A549 (cell line): ENCODE measurements around the gene BCKDK. TPM values are rescaled to one million over a fixed set of nuclear protein-coding genes. Genes with fewer than 3 reads are reported as not detected.

Experiments used
- ATAC-seq, 2 experiments: fragments of 200-7000 bp in 1 of 2; fragments of >200 bp in 1 of 2; cut with Nextera tagmentation in 1 of 2; cut with Tn5 transposase in 1 of 2; 3 replicates each; pipeline versions ENCODE4 v1.8.0 to v1.9.1; 2018 to 2020; ENCODE audit warnings: mild to moderate bottlenecking in 1 of 2, moderate library complexity in 1 of 2
- CTCF ChIA-PET: fragments of 300-600 bp; sonication (Branson Sonifier 250); formaldehyde crosslinking; extraction: SDS; loops from one replicate; lab custom pipeline; 2021; ENCODE audit warnings: antibody characterized with exemption, inconsistent platforms; lab: Yijun Ruan, JAX
- POLR2A ChIA-PET: fragments of 350-600 bp; formaldehyde crosslinking; extraction: SDS; loops from one replicate; lab custom pipeline; 2021; ENCODE audit warnings: antibody characterized with exemption, inconsistent platforms; lab: Yijun Ruan, JAX
- DNase-seq, 2 experiments: peaks; one replicate each; pipeline versions ENCODE4 v3.0.0 to v3.0.0-alpha.2; 2011 to 2016; ENCODE audit warnings: low read depth in 1 of 2, low spot score in 1 of 2
- FAIRE-seq: peaks from 2 replicates; lab custom pipeline; 2011; peaks lifted over from hg19 to GRCh38; lab: Jason Lieb, UNC
- H3K27ac ChIP-seq, 2 experiments: fragments of >200 bp; sonication (Bioruptor Twin); formaldehyde crosslinking; 3 replicates each; pipeline ENCODE4 v1.5.1; 2016 to 2017
- H3K4me1 ChIP-seq: fragments of >200 bp; sonication (Bioruptor Twin); formaldehyde crosslinking; 3 replicates; pipeline ENCODE4 v1.6.1; 2016
- H3K4me2 ChIP-seq: fragments of >200 bp; sonication (Bioruptor Twin); formaldehyde crosslinking; 3 replicates; pipeline ENCODE4 v1.6.1; 2016
- H3K4me3 ChIP-seq: fragments of >200 bp; sonication (Bioruptor Twin); formaldehyde crosslinking; 3 replicates; pipeline ENCODE4 v1.5.1; 2016
- H3K9me3 ChIP-seq: fragments of >200 bp; sonication (Bioruptor Twin); formaldehyde crosslinking; 3 replicates; pipeline ENCODE4 v1.6.1; 2016
- ATOH8 ChIP-seq: fragments of 250-450 bp; sonication (Bioruptor Pico); IDR thresholded peaks from 2 replicates; pipeline ENCODE4 v1.5.0; 2020; ENCODE audit warnings: low read depth, mild to moderate bottlenecking, moderate library complexity
- BHLHE40 ChIP-seq: IDR thresholded peaks from 2 replicates; pipeline ENCODE4 v1.6.1; 2012; ENCODE audit warnings: low read depth, low read length, inconsistent platforms
- CHD4 ChIP-seq: fragments of 200-600 bp; sonication (generic); IDR thresholded peaks from 2 replicates; pipeline ENCODE4 v1.6.1; 2016; ENCODE audit warnings: antibody characterized with exemption, mild to moderate bottlenecking, borderline replicate concordance
- EHMT2 ChIP-seq: fragments of 200-600 bp; sonication (generic); IDR thresholded peaks from 2 replicates; pipeline ENCODE4 v1.6.1; 2016; ENCODE audit warnings: antibody characterized with exemption, low read depth, mild to moderate bottlenecking, moderate library complexity
- FOSL2 ChIP-seq, 2 experiments: fragments of 450-650 bp in 1 of 2; fragments of >200 bp in 1 of 2; sonication (Bioruptor Twin) in 1 of 2; formaldehyde crosslinking; IDR thresholded peaks; 2 replicates each; pipeline versions ENCODE4 v1.5.0 to v1.6.1; 2016 to 2020; ENCODE audit warnings: mild to moderate bottlenecking in 1 of 2, moderate library complexity in 1 of 2
- HDAC2 ChIP-seq: fragments of 200-600 bp; sonication (generic); IDR thresholded peaks from 2 replicates; pipeline ENCODE4 v1.6.1; 2016
- HOXB5 ChIP-seq: fragments of 250-450 bp; sonication (Bioruptor Pico); IDR thresholded peaks from 2 replicates; pipeline ENCODE4 v1.5.0; 2020; ENCODE audit warnings: mild to moderate bottlenecking, moderate library complexity
- JUN ChIP-seq, 2 experiments: fragments of >200 bp; sonication (Bioruptor Twin); formaldehyde crosslinking; IDR thresholded peaks; 2 replicates in 1 of 2; 3 replicates in 1 of 2; pipeline ENCODE4 v1.6.1; 2016 to 2017
- KDM1A ChIP-seq: fragments of 200-600 bp; sonication (generic); IDR thresholded peaks from 2 replicates; pipeline ENCODE4 v1.6.1; 2016; ENCODE audit warnings: low read depth, mild to moderate bottlenecking
- KDM5A ChIP-seq: fragments of 200-600 bp; sonication (generic); IDR thresholded peaks from 2 replicates; pipeline ENCODE4 v1.6.1; 2016; ENCODE audit warnings: antibody characterized with exemption, mild to moderate bottlenecking
- MAZ ChIP-seq: fragments of 150-350 bp; IDR thresholded peaks from 2 replicates; pipeline ENCODE4 v1.6.1; 2014; ENCODE audit warnings: antibody characterized with exemption, low read depth, low read length, borderline replicate concordance
- MYC ChIP-seq: IDR thresholded peaks from 2 replicates; pipeline ENCODE4 v1.6.1; 2012; ENCODE audit warnings: mild to moderate bottlenecking, inconsistent platforms, low read length, improper control_type of control experiment, borderline replicate concordance
- NR3C1 ChIP-seq: fragments of >200 bp; sonication (Bioruptor Twin); formaldehyde crosslinking; IDR thresholded peaks from 3 replicates; pipeline ENCODE4 v1.6.1; 2017
- POLR2A ChIP-seq: IDR thresholded peaks from 2 replicates; pipeline ENCODE4 v1.6.1; 2012; ENCODE audit warnings: mild to moderate bottlenecking, low read length
- POLR2AphosphoS2 ChIP-seq: conservative IDR thresholded peaks from 2 replicates; pipeline ENCODE4 v1.6.1; 2012; ENCODE audit warnings: low read length, improper control_type of control experiment, inconsistent platforms
- RAD21 ChIP-seq, 2 experiments: fragments of >200 bp in 1 of 2; sonication (Bioruptor Twin) in 1 of 2; formaldehyde crosslinking in 1 of 2; IDR thresholded peaks in 1 of 2; conservative IDR thresholded peaks in 1 of 2; 2 replicates in 1 of 2; 3 replicates in 1 of 2; pipeline ENCODE4 v1.6.1; 2012 to 2018; ENCODE audit warnings: inconsistent platforms in 1 of 2
- RARB ChIP-seq: fragments of 250-450 bp; sonication (Bioruptor Pico); IDR thresholded peaks from 2 replicates; pipeline ENCODE4 v1.8.0; 2021; ENCODE audit warnings: mild to moderate bottlenecking, moderate library complexity
- RCOR1 ChIP-seq: fragments of 150-350 bp; IDR thresholded peaks from 2 replicates; pipeline ENCODE4 v1.6.1; 2014; ENCODE audit warnings: antibody characterized with exemption, low read length, low read depth
- RFX5 ChIP-seq: fragments of 450-650 bp; IDR thresholded peaks from 2 replicates; pipeline ENCODE4 v1.7.1; 2014; ENCODE audit warnings: antibody characterized with exemption, mild to moderate bottlenecking, moderate library complexity
- RNF2 ChIP-seq: fragments of 200-600 bp; sonication (generic); IDR thresholded peaks from 2 replicates; pipeline ENCODE4 v1.6.1; 2016; ENCODE audit warnings: low read depth, mild to moderate bottlenecking, antibody characterized with exemption, moderate library complexity, borderline replicate concordance
- SMC3 ChIP-seq: fragments of >200 bp; sonication (Bioruptor Twin); formaldehyde crosslinking; IDR thresholded peaks from 3 replicates; pipeline ENCODE4 v1.6.1; 2018; ENCODE audit warnings: inconsistent platforms
- TP53 ChIP-seq: fragments of 250-450 bp; sonication (Bioruptor Pico); IDR thresholded peaks from 2 replicates; pipeline ENCODE4 v1.5.0; 2021; ENCODE audit warnings: mild to moderate bottlenecking, moderate library complexity
- ZC3H11A ChIP-seq: fragments of 450-650 bp; IDR thresholded peaks from 2 replicates; pipeline ENCODE4 v1.6.1; 2014; ENCODE audit warnings: antibody characterized with exemption, mild to moderate bottlenecking
- ZFP36 ChIP-seq: fragments of 450-650 bp; IDR thresholded peaks from 2 replicates; pipeline ENCODE4 v1.6.1; 2014; ENCODE audit warnings: borderline replicate concordance; ENCODE audit not compliant: partially characterized antibody
- ZSCAN20 ChIP-seq: fragments of 250-450 bp; sonication (Bioruptor Pico); IDR thresholded peaks from 2 replicates; pipeline ENCODE4 v1.8.0; 2022; ENCODE audit warnings: mild to moderate bottlenecking, moderate library complexity
- WGBS: methylation state at CpG from one replicate; pipeline ENCODE4 v1.1.6; 2017; ENCODE audit errors: missing lambda C conversion rate; 5-methylcytosine and 5-hydroxymethylcytosine counted together
- polyA plus RNA-seq, 4 experiments: library from polyadenylated mRNA; depleted of rRNA in 3 of 4; stranded (reverse); fragments of >200 nt; fragmentation: RNase III in 1 of 4; extraction: RNeasy Plus Mini Kit Qiagen cat#74134 plus additional on column Dnase treatment in 1 of 4; gene quantifications; 2 replicates in 3 of 4; 3 replicates in 1 of 4; pipeline ENCODE4 v1.2.3, GENCODE V29; 2011 to 2017
- TF ChIP-seq, protein P1 (sequence below): fragments of >200 bp; sonication (Bioruptor Twin); formaldehyde crosslinking; IDR thresholded peaks from 3 replicates; pipeline ENCODE4 v1.6.1; 2016
- TF ChIP-seq, protein P2 (sequence below): fragments of >200 bp; sonication (Bioruptor Twin); formaldehyde crosslinking; IDR thresholded peaks from 3 replicates; pipeline ENCODE4 v1.5.1; 2016

Gene BCKDK
- polyA plus RNA-seq, 2 of the 4 experiments (the other 2 are of a cell fraction) = 20.7 to 36.7 TPM

DNA sequence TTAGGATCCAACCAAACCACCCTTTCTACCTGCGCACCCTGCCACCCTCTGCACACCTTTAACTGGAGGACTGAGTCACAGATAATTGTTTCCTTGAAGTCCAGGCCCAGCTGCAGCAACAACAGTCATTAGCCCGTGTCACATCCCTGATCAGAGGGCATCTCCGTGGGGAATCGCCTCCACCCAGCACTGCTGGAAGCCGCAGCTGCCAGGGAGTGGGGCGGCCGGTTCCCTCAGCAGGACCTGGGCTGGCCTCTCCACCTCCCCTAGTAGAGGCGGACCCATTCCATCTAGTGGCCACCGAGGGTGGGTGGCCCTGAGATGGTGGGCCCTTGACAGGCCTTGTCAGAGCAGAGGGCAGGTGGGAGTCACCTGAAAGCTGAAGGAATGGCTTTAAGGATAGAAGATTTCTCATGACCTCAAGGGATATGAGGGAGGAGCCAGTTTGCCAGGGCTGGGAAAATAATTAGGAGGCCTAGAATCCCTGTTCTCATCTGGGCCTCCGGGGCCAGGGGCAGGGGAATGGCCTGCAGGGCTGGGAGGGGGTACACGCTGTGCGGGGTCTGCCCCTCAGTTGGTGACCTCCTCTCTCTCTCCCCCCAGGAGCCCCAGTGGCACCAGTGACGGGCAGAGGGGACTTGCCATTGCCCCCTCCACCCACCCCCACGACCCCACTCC, 25.7 kb upstream of the BCKDK start:
- Histone ChIP-seq H3K27ac (no peak overlapping the region), H3K4me2 (no peak overlapping the region), H3K9me3 (no peaks in the 10 kb centered on the region), H3K4me3 (no peak overlapping the region), H3K4me1 (no peaks in the 10 kb centered on the region)
- no peak for DNase-seq
- POLR2A ChIA-PET = interaction anchor here (0.6 kb wide), 1 partner anchor 9 kb away, joined by 3 read pairs; the partner anchor contains the start of gene ZNF668
- CTCF ChIA-PET = interaction anchor here (0.8 to 3.8 kb wide), 2 partner anchors 12 to 98 kb away, joined by 3 to 17 read pairs; partner anchors contain the start of gene HSD3B7
- ATAC-seq = peak in 1 of 2 experiments; percentile 16; a peak in 3 of 6 replicates
- no peak for TF ChIP-seq HDAC2
- TF ChIP-seq SMC3 = no peak
- TF ChIP-seq ATOH8 (CRISPR knock-in tag) = no peak
- TF ChIP-seq NR3C1 = no peak
- TF ChIP-seq ZFP36 = no peak
- TF ChIP-seq, protein P1, sequence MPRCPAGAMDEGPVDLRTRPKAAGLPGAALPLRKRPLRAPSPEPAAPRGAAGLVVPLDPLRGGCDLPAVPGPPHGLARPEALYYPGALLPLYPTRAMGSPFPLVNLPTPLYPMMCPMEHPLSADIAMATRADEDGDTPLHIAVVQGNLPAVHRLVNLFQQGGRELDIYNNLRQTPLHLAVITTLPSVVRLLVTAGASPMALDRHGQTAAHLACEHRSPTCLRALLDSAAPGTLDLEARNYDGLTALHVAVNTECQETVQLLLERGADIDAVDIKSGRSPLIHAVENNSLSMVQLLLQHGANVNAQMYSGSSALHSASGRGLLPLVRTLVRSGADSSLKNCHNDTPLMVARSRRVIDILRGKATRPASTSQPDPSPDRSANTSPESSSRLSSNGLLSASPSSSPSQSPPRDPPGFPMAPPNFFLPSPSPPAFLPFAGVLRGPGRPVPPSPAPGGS = no peak
- TF ChIP-seq RNF2 = no peak
- no peak for TF ChIP-seq MYC
- no peak for TF ChIP-seq BHLHE40
- TF ChIP-seq ZC3H11A = no peak
- 84% methylated on average over 12 of the region's 14 CpGs for WGBS
- no peak for FAIRE-seq

DNA sequence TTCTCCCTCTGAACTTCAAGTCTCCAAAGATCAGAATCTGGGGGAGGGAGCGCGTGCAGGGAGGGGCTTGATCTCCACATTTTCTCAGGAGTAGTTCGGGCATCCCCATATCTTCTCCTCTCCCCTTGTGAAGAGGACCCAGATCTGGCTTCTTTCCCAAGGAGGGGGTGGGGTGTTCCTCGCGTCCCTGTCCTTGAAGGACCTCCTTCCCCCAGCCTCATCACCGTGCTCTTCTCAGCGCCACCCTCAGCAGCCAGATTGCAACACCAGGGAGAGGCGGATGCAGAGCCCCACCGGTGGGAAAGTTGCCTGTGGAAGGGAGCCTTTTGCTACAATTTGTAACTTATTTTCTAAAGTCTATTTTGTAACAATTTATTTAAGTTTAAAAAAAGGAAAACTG, 25.1 kb upstream of the BCKDK start:
- CTCF ChIA-PET = interaction anchor here (0.8 to 3.8 kb wide), 2 partner anchors 13 to 98 kb away, joined by 3 to 17 read pairs; partner anchors contain the start of gene HSD3B7
- TF ChIP-seq TP53 (no peak), RARB (CRISPR knock-in tag) (no peak), JUN (IDR thresholded peaks at IDR 0.05) (0 out of 5 replicates have a peak, but pooled peaks of 1 of the 2 experiments have one; percentile 13)
- TF ChIP-seq, all 56 proteins: peak for 1
- ATAC-seq (no peak), FAIRE-seq (no peak), DNase-seq (no peak)
- H3K4me2 ChIP-seq = no peak overlapping the region
- POLR2A ChIA-PET = interaction anchor here (0.6 kb wide), 1 partner anchor 10 kb away, joined by 3 read pairs; the partner anchor contains the start of gene ZNF668
- H3K4me1 ChIP-seq = no peaks in the 10 kb centered on the region
- H3K27ac ChIP-seq = no peak overlapping the region
- no peak overlapping the region for H3K4me3 ChIP-seq
- H3K9me3 ChIP-seq = no peaks in the 10 kb centered on the region
- 83% methylated on average over 9 of the region's 9 CpGs for WGBS

GRCh38 chr16:31083556-31083955, 24.6 kb upstream of the BCKDK start:
- H3K27ac ChIP-seq = no peak overlapping the region
- CTCF ChIA-PET = interaction anchor here (0.9 to 3.8 kb wide), 2 partner anchors 59 to 99 kb away, joined by 4 to 17 read pairs; partner anchors contain the start of gene HSD3B7
- DNase-seq (no peak), FAIRE-seq (no peak), ATAC-seq (no peak)
- H3K4me3 ChIP-seq = no peak overlapping the region
- no peak for TF ChIP-seq ZSCAN20 (CRISPR knock-in tag)
- no peak for TF ChIP-seq HDAC2
- TF ChIP-seq RCOR1 = no peak
- POLR2A ChIA-PET = interaction anchor here (1.9 kb wide), 1 partner anchor 34 kb away, joined by 6 read pairs; the partner anchor contains the start of gene KAT8
- no peaks in the 10 kb centered on the region for H3K4me1 ChIP-seq
- WGBS = 72% methylated on average over 4 of the region's 5 CpGs
- no peak overlapping the region for H3K4me2 ChIP-seq
- H3K9me3 ChIP-seq = no peaks in the 10 kb centered on the region

DNA sequence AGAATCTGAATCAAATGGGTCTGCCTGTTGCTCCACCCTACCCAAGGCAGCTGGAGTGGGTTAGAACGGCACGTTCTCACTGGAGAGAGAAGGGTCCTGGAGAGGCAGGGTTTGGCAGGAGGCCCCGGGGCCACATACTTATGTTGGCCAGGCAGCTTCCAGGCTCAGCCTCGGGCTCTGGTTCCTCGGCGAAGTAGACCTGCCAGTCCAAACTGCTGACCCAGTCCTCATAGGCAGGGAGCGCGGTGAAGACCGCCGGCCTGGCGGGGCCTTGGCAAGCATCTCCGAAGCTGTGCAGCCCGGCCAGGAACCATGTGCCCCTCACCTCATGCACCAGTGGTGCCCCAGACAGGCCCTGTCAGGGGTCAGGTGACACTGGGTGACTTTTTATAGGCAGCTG, 24.2 kb upstream of the BCKDK start:
- ChIA-PET POLR2A (interaction anchor here (0.5 to 1.9 kb wide), 2 partner anchors 33 to 272 kb away, joined by 3 to 6 read pairs; partner anchors contain the start of gene KAT8), CTCF (interaction anchor here (0.9 to 3.8 kb wide), 3 partner anchors 12 to 99 kb away, joined by 4 to 17 read pairs (median 5); partner anchors contain the start of gene HSD3B7)
- FAIRE-seq = no peak
- ATAC-seq = no peak
- no peak for DNase-seq
- no peak overlapping the region for H3K4me3 ChIP-seq
- no peaks in the 10 kb centered on the region for H3K4me1 ChIP-seq
- H3K4me2 ChIP-seq = no peak overlapping the region
- WGBS = 92% methylated on average over 13 of the region's 13 CpGs
- no peak overlapping the region for H3K27ac ChIP-seq
- H3K9me3 ChIP-seq = no peaks in the 10 kb centered on the region
- no peak for TF ChIP-seq POLR2A
- TF ChIP-seq POLR2AphosphoS2 = no peak
- TF ChIP-seq HOXB5 (CRISPR knock-in tag) = no peak
- no peak for TF ChIP-seq RCOR1
- no peak for TF ChIP-seq FOSL2 (IDR thresholded peaks at IDR 0.05)
- no peak for TF ChIP-seq FOSL2 (CRISPR knock-in tag; IDR thresholded peaks at IDR 0.05)
- TF ChIP-seq, protein P2, sequence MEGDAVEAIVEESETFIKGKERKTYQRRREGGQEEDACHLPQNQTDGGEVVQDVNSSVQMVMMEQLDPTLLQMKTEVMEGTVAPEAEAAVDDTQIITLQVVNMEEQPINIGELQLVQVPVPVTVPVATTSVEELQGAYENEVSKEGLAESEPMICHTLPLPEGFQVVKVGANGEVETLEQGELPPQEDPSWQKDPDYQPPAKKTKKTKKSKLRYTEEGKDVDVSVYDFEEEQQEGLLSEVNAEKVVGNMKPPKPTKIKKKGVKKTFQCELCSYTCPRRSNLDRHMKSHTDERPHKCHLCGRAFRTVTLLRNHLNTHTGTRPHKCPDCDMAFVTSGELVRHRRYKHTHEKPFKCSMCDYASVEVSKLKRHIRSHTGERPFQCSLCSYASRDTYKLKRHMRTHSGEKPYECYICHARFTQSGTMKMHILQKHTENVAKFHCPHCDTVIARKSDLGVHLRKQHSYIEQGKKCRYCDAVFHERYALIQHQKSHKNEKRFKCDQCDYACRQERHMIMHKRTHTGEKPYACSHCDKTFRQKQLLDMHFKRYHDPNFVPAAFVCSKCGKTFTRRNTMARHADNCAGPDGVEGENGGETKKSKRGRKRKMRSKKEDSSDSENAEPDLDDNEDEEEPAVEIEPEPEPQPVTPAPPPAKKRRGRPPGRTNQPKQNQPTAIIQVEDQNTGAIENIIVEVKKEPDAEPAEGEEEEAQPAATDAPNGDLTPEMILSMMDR = no peak
- TF ChIP-seq KDM1A = no peak
- TF ChIP-seq HDAC2 = no peak
- TF ChIP-seq RFX5 = no peak
- TF ChIP-seq CHD4 = no peak
- no peak for TF ChIP-seq EHMT2
- TF ChIP-seq MAZ = no peak
- no peak for TF ChIP-seq KDM5A
- TF ChIP-seq RAD21 (conservative IDR thresholded peaks at IDR 0.05 in 1 of 2, IDR thresholded peaks at IDR 0.05 in 1 of 2) = no peak
